ENCODE measurements around the gene OR2T27.
"Not testable (repeated sequence)": the region's sequence is repeated elsewhere in the genome, so short reads cannot be mapped to it uniquely, and the experiment has no call there.

The OR2T27 gene

GRCh38 chr1:248655354-248655753 lies at the start of gene OR2T27:
OR2T27 (minus strand) TSS chr1:248655528; CDS start chr1:248650884, 4,644 bp downstream.
- not testable (repeated sequence) for DNase-seq

- DNase-seq, result no peak
Measured at GRCh38 chr1:248704606-248705005, 49.3 kb upstream of the OR2T27 start.

- DNase-seq, result no peak
Measured at GRCh38 chr1:248703674-248704073, 48.3 kb upstream of the OR2T27 start.

GRCh38 chr1:248702714-248703113 lies 47.4 kb upstream of the OR2T27 start, which contains the start of gene OR14I1:
OR14I1 (minus strand) TSS chr1:248702766.
- DNase-seq, result no peak

GRCh38 chr1:248699099-248699498 lies 43.8 kb upstream of the OR2T27 start:
- DNase-seq, result no peak

- DNase-seq, result no peak
Measured at GRCh38 chr1:248697907-248698306, 42.6 kb upstream of the OR2T27 start.

GRCh38 chr1:248696774-248697173 lies 41.4 kb upstream of the OR2T27 start:
- no peak for DNase-seq

GRCh38 chr1:248696261-248696660 lies 40.9 kb upstream of the OR2T27 start:
- DNase-seq, result no peak

GRCh38 chr1:248695451-248696132 lies 40.3 kb upstream of the OR2T27 start:
- no peak for DNase-seq

- no peak for DNase-seq
Measured at GRCh38 chr1:248691567-248692155, 36.3 kb upstream of the OR2T27 start.

- DNase-seq, result no peak
Measured at GRCh38 chr1:248688527-248689298, 33.4 kb upstream of the OR2T27 start.

GRCh38 chr1:248686815-248687214 lies 31.5 kb upstream of the OR2T27 start:
- DNase-seq, result no peak

GRCh38 chr1:248681651-248682050 lies 26.3 kb upstream of the OR2T27 start:
- DNase-seq, result no peak

- no peak for DNase-seq
Measured at GRCh38 chr1:248670003-248670402, 14.7 kb upstream of the OR2T27 start.

GRCh38 chr1:248663453-248664328 lies 8.4 kb upstream of the OR2T27 start:
- DNase-seq, result not testable (repeated sequence)

GRCh38 chr1:248656797-248657196 lies 1.5 kb upstream of the OR2T27 start:
- DNase-seq, result not testable (repeated sequence)

GRCh38 chr1:248648770-248649536 lies 6.4 kb downstream of the OR2T27 start:
- DNase-seq, result not testable (repeated sequence)

GRCh38 chr1:248645178-248645577 lies 10.2 kb downstream of the OR2T27 start, which contains the start of gene OR2T35:
OR2T35 (minus strand) TSS chr1:248645278; CDS start chr1:248639258, 6,020 bp downstream.
- not testable (repeated sequence) for DNase-seq

- not testable (repeated sequence) for DNase-seq
Measured at GRCh38 chr1:248642971-248643651, 12.2 kb downstream of the OR2T27 start.

GRCh38 chr1:248641583-248641982 lies 13.7 kb downstream of the OR2T27 start:
- not testable (repeated sequence) for DNase-seq

- DNase-seq, result not testable (repeated sequence)
Measured at GRCh38 chr1:248640906-248641305, 14.4 kb downstream of the OR2T27 start.
